ENCODE results near the gene PCDH9.
"Not testable (repeated sequence)": the region's sequence is repeated elsewhere in the genome, so short reads cannot be mapped to it uniquely, and the experiment has no call there.

PCDH9 gene

GRCh38 chr13:66657165-66657881 is 572.8 kb downstream of the PCDH9 start:
- DNase-seq (ENCODE audit: low spot score) = no peak

DNA sequence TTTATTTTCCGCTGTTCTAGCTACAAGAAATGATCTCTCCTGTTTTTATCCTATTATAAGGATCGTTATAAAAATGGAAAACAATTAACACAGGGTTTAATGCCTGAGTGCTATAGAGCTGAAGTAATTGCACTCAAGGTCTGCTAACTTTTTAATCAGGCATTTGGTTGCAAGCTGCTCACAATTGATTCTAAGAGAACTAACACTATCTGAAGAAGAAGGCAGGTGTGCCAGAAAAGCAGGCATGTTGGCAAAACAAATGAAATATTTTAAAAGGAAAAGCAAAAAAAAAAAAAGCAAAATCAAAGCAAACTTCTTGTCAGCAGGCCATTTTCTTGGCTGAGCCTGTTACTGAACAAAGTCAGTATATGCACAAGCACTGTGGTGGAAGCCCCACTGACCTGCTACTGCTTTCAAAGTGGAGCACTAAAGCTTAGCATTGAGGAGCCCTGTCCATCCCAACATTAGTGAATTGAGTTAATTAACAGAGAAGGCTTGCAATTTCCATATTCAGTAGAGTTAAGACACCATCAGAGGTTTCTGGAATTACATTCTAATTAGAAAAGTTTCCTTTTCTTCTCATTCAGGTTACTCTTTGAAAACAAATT is 574.2 kb downstream of the PCDH9 start:
- DNase-seq (ENCODE audit: low spot score) = no peak

DNA sequence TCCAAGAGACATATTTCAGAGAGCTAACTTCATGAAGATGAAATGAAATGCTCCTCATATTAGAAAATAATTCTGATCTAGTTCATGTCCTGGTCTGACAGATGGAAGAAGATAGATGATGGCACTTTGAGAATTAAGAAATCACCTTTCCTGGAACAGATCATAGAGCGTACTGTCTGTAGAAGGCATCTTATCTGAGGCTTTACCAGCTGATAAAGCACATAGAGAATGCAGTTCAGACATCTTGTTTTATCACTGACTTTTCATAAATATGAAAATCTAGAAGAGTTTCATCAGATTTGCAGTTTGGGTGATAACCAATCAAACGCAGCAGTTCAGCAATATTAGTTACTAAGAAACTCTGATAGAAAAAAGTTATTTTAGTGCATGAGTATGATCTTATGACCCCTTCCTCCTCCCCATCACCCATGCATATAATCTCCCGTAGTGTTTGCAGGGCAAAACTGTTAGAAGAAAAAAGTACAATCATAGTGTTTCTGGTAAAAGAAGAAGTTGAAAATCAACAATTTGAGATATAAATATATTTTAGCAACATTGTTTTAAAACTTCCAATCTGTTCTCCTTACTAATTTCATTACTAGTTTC is 585.2 kb downstream of the PCDH9 start:
- no peak for DNase-seq (ENCODE audit: low spot score)

DNA sequence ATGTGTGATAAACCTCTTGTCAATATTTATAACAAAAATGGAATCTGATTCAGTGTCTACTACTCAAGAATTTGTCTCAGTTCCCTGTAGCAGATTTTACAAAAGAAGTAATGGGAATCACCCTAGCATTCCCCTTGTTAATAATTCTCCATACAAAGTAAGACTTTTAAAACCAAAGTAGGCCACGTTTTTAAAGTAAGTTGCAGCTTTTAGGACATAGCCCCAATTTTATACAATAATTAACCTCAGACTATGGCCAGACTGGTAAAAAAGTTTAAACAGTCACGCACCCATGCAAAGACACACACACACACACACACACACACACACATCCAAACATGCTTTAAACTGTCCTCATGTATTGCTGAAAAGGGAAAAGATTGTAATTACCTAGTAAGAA is 589.9 kb downstream of the PCDH9 start:
- no peak for DNase-seq (ENCODE audit: low spot score)

DNA sequence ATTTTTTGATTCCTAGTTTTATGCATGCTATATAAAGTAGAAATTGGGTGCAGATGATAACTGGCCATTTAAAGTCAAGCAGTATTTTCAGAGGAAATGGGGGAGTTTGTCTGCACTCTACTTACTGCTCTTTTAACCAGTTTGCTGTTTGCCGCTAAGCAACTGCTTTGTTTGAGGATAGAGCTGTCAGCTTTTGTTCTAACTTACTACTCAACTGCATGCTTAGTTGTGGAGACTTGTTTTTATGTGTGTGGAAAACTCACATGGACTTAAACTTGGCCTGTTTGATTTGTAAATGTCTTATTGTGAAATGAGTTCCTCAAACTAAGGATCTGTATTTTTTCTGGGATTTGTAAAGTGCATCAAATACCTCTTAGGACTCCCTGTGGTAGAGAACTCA is 591.1 kb downstream of the PCDH9 start:
- DNase-seq (ENCODE audit: low spot score) = no peak

DNA sequence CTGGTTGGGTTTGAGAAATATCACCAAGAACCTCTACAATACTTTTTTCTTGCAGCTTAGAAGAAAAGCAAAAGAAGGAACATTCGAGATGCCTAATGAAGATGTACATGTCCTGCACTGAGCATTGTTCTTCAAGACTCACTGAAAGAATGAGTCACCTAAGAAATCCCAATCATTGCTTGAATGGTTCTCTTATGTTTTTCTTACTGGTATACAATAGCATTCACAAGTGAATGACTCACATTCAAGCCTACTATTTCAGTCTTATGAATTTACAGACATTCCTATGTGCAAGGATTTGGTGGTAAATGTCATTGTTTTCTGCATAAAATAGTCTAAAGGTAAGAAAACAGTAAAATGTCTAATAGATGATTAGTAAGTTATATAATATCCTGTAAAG is 594.6 kb downstream of the PCDH9 start:
- DNase-seq (ENCODE audit: low spot score) = no peak

DNA sequence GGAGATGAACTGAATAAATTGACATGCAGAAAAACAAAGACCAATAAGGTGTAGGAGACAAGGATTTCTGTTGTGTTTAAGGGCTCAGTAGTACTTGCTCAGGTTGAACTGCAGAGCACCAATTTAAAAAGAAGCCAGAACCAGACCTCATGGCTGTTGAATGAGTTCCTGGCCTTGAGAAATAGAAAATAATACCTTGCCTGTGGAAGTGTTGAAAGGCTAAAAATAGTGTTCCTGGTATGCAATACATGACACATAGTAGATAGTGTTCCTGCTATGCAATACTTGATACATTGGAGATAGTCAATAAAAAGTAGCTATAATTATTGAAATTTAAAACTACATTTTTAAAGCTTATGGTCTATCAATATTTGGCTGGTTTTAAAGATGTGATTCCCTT is 595.8 kb downstream of the PCDH9 start:
- DNase-seq (ENCODE audit: low spot score) = no peak

- no peak for DNase-seq (ENCODE audit: low spot score)
Observed at GRCh38 chr13:66627512-66627911, 602.6 kb downstream of the PCDH9 start.

DNA sequence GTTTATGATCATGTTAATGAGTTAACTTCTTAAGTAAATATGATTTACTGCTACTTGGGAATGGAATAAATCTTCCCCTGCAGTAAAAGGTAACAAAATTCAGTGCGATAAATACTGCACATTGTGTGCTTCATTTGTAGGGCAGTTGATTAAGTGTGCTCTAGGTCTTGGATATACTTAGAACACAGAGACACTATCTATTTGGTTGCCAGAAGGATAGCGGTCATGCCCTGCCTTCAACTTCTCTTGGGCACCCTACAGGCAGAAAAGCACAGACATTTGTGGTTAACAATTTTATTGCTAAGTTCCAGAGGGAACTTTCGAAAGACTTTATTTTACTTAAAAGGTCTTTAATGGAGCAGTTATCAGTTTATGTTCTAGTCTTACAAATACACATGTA is 605.8 kb downstream of the PCDH9 start:
- DNase-seq (ENCODE audit: low spot score) = no peak

- no peak for DNase-seq (ENCODE audit: low spot score)
Observed at GRCh38 chr13:66623129-66623820, 606.9 kb downstream of the PCDH9 start.

GRCh38 chr13:66621906-66622447 is 608.2 kb downstream of the PCDH9 start:
- DNase-seq (ENCODE audit: low spot score) = not testable (repeated sequence)

DNA sequence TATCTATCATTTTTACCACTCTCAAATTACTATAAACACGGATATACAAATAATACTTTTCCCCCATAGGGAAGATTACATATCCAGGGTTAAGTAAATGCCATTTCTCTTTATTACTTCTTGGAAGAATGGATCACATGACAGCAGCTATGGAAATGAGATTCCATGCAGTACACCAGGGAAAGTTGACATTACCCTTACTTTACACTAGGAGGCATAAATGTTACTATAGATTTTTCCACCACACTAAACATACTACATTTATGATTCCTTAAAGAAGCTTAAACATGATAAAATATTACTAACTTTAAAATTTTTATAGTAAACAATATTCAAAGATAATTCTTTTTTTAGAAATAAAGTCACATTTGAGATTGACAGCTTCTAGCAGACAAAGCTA is 611.4 kb downstream of the PCDH9 start:
- no peak for DNase-seq (ENCODE audit: low spot score)

DNA sequence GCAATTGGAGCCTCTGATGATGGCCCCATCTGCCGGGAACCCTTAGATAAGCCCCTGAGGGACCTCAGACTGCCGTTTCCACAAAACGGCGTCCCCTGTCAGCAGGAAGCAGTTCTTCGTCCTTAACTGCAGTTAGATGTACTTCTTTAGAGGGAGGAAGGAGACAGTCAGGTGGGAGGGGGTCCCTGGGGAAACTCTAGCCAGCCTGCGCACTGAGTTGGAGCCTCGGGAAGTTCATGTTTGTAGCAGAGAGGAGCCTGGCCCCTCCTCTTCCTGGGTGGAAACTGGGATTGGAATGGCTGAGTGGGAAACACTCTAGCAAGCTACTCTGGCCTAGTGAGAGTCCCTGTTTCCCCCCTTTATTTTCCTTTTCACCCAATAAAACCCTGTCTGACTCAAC is 612.4 kb downstream of the PCDH9 start:
- DNase-seq (ENCODE audit: low spot score) = no peak

GRCh38 chr13:66612983-66613382 is 617.2 kb downstream of the PCDH9 start:
- no peak for DNase-seq (ENCODE audit: low spot score)

GRCh38 chr13:66586489-66586888 is 643.6 kb downstream of the PCDH9 start:
- no peak for DNase-seq (ENCODE audit: low spot score)

GRCh38 chr13:66585669-66586203 is 644.4 kb downstream of the PCDH9 start:
- DNase-seq (ENCODE audit: low spot score) = no peak

DNA sequence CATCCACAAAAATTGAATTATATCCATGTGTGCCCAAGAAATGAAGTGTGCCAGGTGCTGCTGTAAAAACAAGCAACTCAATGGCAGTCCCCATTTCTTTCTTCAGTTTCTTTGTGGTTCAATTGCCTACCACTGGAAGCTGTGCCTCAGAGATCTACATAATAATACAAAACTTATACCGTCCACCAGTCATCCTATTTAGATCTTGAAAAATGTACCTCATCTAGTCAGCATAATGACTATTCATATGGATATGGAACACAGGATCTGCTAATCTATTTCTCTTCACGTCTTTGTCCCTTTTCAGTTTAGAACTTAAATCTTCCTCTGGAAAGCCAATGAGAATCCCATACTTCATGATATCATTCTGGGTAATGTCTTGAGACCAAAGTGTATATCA is 648.5 kb downstream of the PCDH9 start:
- no peak for DNase-seq (ENCODE audit: low spot score)

DNA sequence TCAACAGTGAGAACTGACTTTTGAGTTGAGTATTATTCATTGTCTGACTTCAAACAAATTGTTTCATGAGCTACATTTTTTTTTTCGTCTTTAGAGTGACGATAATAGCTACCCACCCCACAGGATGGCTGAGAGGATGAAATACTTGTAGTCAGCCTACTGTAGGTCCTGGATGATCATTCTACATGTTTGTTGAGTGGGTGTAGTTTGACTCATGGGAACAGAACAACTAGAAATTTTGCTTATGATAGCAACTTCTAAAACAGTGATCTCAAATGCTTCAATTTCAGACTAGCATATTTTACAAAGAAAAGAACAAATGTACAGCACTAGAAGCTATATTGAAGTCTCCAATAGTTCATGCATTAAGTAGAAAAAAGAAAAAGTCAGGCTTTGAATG is 651.8 kb downstream of the PCDH9 start:
- no peak for DNase-seq (ENCODE audit: low spot score)

DNA sequence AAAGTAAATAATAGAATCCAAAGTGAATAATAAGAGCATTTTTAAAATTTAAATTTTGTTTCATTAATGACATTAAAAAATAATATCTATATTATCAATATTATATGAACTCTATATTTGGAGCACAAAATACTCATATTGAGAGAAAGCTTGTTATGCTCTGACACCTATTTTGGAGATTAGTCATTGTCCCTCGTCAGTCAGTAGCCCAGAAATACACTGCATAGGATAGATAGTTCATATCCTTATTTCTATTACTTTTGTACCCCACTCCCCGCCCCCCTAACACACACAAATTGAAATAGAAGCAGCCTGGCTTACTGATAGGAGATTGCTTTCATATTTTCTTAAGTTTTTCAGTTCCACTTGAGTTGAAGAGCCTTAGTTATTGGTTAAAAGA is 652.8 kb downstream of the PCDH9 start:
- no peak for DNase-seq (ENCODE audit: low spot score)

DNA sequence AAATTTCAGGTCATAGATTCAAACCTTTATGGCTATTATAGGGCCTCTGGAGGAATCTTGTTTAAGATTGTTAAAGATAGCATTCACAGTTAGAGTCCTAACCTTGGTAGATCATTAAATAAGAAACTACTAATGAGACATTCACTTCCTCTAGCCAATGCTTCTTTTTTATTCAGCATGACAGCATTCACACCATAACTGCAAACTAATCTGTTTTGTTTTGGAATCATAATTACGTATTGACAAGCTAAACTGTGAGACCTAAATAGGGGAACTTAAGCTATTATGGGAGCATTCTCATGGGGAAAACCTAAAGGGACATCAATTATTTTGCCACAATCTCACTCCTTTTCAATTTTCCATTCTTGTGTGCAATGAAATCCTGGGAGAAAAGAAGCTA is 653.8 kb downstream of the PCDH9 start:
- DNase-seq (ENCODE audit: low spot score) = no peak

DNA sequence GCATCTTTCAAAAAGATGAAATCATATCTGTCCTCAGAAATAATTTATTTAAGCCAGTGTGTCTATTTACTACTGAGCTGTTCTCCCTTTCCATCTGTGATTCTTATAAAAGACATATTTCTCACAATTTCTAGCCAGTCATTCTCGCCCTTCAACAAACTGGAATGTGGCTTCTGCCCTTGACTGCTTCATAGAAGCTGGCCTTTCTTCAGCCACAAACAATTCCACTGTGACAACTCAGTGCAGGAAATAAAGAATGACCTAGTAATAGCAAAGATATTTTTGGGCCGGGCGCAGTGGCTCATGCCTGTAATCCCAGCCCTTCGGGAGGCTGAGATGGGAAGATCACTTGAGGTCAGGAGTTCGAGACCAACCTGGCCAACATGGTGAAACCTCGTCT is 655.5 kb downstream of the PCDH9 start:
- DNase-seq (ENCODE audit: low spot score) = no peak

- DNase-seq (ENCODE audit: low spot score) = no peak
Observed at GRCh38 chr13:66567899-66568612, 662.1 kb downstream of the PCDH9 start.

Measured in CD4-positive, alpha-beta T cell treated with Interleukin-6 at 100 ng/mL for 8 hours (primary cell).